Vagina (tissue), 2 donors: ENCODE results near the gene SRPX. TPM values are rescaled to one million over a fixed set of nuclear protein-coding genes. Genes with fewer than 3 reads are reported as not detected.

ENCODE experiments used
- DNase-seq, 2 donors: peaks; one replicate each; pipeline ENCODE4 v3.0.0-alpha.2; 2017; ENCODE audit errors: extremely low spot score in 2 of 2
- H3K27ac ChIP-seq: fragments of 200-600 bp; sonication (generic); one replicate; pipeline ENCODE4 v1.5.1; 2019
- H3K27me3 ChIP-seq: fragments of 200-600 bp; sonication (generic); one replicate; pipeline ENCODE4 v1.5.1; 2019
- H3K36me3 ChIP-seq, 2 donors: fragments of 200-600 bp; sonication (generic); one replicate each; pipeline ENCODE4 v1.5.1; 2017 to 2019
- H3K4me1 ChIP-seq: fragments of 200-600 bp; sonication (generic); one replicate; pipeline ENCODE4 v1.5.1; 2019
- H3K4me3 ChIP-seq, 2 donors: fragments of 200-600 bp; sonication (generic); 1 replicate in 1 of 2; 2 replicates in 1 of 2; pipeline ENCODE4 v1.5.1; 2016 to 2019
- H3K9me3 ChIP-seq: fragments of 200-600 bp; sonication (generic); one replicate; pipeline ENCODE4 v1.5.1; 2019
- POLR2A ChIP-seq, 2 donors: fragments of 450-650 bp; IDR thresholded peaks; one replicate each; pipeline ENCODE4 v1.6.1; 2017; ENCODE audit warnings: antibody characterized with exemption in 2 of 2, mild to moderate bottlenecking in 2 of 2, moderate library complexity in 2 of 2
- POLR2AphosphoS5 ChIP-seq, 2 donors: sonication (generic); formaldehyde crosslinking; IDR thresholded peaks; one replicate each; pipeline ENCODE4 v1.9.0; 2017; ENCODE audit warnings: antibody characterized with exemption in 2 of 2, mild to moderate bottlenecking in 2 of 2, low read depth in 1 of 2; ENCODE audit not compliant: insufficient read depth in 1 of 2
- intact Hi-C: fragments of 100-400 bp; cut with DNase I; formaldehyde crosslinking; loops from one replicate; pipeline ENCODE4 v1.15.1; 2023
- total RNA-seq: library from RNA; depleted of rRNA; stranded (reverse); fragments of >200 nt; gene quantifications from one replicate; pipeline ENCODE4 v1.2.3, GENCODE V29; 2016
- TF ChIP-seq, protein P1 (sequence below), 3 experiments: fragments of 450-650 bp in 2 of 3; fragments of 200-600 bp in 1 of 3; sonication (generic) in 1 of 3; IDR thresholded peaks; one replicate each; pipeline ENCODE4 v1.5.1; 2017 to 2019; ENCODE audit warnings: antibody characterized with exemption in 3 of 3, mild to moderate bottlenecking in 2 of 3, moderate library complexity in 2 of 3

Gene SRPX
- total RNA-seq, 1 donor from 2014 or later, result 118 TPM

DNA sequence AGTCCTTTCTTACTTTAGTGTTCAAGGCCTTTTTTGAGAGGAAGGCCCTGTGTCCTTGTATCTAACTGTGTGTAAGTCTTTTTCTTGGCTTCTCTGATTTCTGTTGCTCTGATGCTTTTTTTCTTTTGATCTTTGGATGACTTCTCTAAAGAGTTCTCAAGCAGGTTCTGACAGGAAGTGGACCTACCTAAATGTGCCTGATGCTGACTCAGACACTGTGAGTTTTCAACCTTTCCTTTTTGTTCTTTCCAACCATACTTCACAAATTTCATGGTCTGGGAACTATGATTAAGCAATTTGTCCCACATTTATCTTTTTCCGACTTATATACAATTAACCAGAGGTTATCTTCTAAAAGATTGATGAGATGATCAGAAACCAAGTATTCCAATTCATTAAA lies 117.8 kb downstream of the SRPX start:
- intact Hi-C loops, result no loop called here
- Histone ChIP-seq H3K36me3 (no peaks in the 10 kb centered on the region), H3K4me3 (no peak overlapping the region), H3K27me3 (no peaks in the 10 kb centered on the region), H3K4me1 (no peaks in the 10 kb centered on the region), H3K27ac (no peak overlapping the region), H3K9me3 (no peaks in the 10 kb centered on the region)
- TF ChIP-seq POLR2AphosphoS5 (IDR thresholded peaks at IDR 0.05; ENCODE audit: insufficient read depth in 1 of 2, low read depth in 1 of 2) (no peak), POLR2A (IDR thresholded peaks at IDR 0.05) (no peak)
- TF ChIP-seq, protein P1, sequence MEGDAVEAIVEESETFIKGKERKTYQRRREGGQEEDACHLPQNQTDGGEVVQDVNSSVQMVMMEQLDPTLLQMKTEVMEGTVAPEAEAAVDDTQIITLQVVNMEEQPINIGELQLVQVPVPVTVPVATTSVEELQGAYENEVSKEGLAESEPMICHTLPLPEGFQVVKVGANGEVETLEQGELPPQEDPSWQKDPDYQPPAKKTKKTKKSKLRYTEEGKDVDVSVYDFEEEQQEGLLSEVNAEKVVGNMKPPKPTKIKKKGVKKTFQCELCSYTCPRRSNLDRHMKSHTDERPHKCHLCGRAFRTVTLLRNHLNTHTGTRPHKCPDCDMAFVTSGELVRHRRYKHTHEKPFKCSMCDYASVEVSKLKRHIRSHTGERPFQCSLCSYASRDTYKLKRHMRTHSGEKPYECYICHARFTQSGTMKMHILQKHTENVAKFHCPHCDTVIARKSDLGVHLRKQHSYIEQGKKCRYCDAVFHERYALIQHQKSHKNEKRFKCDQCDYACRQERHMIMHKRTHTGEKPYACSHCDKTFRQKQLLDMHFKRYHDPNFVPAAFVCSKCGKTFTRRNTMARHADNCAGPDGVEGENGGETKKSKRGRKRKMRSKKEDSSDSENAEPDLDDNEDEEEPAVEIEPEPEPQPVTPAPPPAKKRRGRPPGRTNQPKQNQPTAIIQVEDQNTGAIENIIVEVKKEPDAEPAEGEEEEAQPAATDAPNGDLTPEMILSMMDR (IDR thresholded peaks at IDR 0.05), result no peak
- DNase-seq, result no peak

DNA sequence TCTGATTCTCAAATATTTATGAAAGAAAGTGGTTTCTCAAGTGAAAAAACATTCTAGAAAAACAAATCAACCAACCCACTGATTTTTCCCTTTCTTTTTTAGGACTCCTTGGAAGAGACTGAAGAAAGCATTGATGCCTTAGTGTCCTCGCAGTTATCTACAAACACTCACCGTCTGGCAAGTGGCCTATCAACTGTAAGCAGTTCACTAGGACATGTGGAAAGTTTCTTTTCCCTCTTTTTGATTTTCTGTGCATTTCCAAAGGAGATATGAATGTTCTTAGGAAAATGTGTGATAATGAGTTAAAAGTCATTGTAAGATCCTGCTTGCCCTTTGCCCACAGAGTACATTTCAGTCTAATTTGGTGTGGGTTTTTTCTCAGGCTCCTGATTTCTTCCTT lies 118.4 kb downstream of the SRPX start:
- Histone ChIP-seq H3K27ac (no peak overlapping the region), H3K9me3 (no peaks in the 10 kb centered on the region), H3K36me3 (no peaks in the 10 kb centered on the region), H3K4me1 (no peaks in the 10 kb centered on the region), H3K27me3 (no peaks in the 10 kb centered on the region), H3K4me3 (no peak overlapping the region)
- no peak for TF ChIP-seq POLR2AphosphoS5 (IDR thresholded peaks at IDR 0.05; ENCODE audit: insufficient read depth in 1 of 2, low read depth in 1 of 2)
- TF ChIP-seq, protein P1 (IDR thresholded peaks at IDR 0.05), result no peak
- TF ChIP-seq POLR2A (IDR thresholded peaks at IDR 0.05), result no peak
- DNase-seq, result no peak
- intact Hi-C loops, result no loop called here

DNA sequence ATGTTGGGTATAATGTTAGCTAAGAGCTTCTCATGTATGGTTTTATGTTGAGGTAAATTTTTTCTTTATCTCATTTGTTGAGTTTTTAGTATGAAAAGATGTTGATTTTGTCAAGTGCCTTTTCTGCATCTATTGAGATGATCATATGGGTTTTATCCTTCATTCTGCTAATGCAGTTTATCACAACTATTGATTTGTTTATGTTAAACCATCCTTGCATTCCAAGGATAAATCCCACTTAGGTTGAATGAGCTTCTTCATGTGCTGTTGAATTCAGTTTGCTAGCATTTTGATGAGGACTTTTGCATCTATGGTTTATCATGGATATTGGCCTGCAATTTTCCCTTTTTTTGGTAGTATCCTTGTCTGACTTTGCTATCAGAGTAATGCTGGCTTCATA lies 121.0 kb downstream of the SRPX start:
- TF ChIP-seq, protein P1 (IDR thresholded peaks at IDR 0.05), result no peak
- TF ChIP-seq POLR2A (IDR thresholded peaks at IDR 0.05), result no peak
- no peak for TF ChIP-seq POLR2AphosphoS5 (IDR thresholded peaks at IDR 0.05; ENCODE audit: insufficient read depth in 1 of 2, low read depth in 1 of 2)
- intact Hi-C loops, result no loop called here
- Histone ChIP-seq H3K4me1 (no peaks in the 10 kb centered on the region), H3K27me3 (no peaks in the 10 kb centered on the region), H3K9me3 (no peaks in the 10 kb centered on the region), H3K36me3 (no peaks in the 10 kb centered on the region), H3K27ac (no peak overlapping the region), H3K4me3 (no peak overlapping the region)
- no peak for DNase-seq

Other genes starting within 250 kb of the SRPX start
- 1.2 TPM for gene SYTL5, start 214.3 kb downstream of the SRPX start, total RNA-seq
- gene RPGR, start 106.6 kb upstream of the SRPX start, total RNA-seq, result 15.0 TPM
- 2.7 TPM for gene OTC, start 131.7 kb upstream of the SRPX start, total RNA-seq